ENCODE results near the gene ARID1B. TPM values are rescaled to one million over a fixed set of nuclear protein-coding genes. Genes with fewer than 3 reads are reported as not detected.

The ARID1B gene
- total and polyA plus RNA-seq, 2 experiments from 2014 or later, result 41.9 to 72.7 TPM

GRCh38 chr6:157123234-157123633 lies 346.1 kb downstream of the ARID1B start:
- no peak overlapping the region for H3K4me3 ChIP-seq
- no peak for TF ChIP-seq CTCF (IDR thresholded peaks at IDR 0.05; ENCODE audit: low read depth, low read length)
- H3K36me3 ChIP-seq, result no peaks in the 10 kb centered on the region
- peaks cover 10% of the 10 kb centered on the region for H3K4me1 ChIP-seq (ENCODE audit: low read depth)
- H3K9me3 ChIP-seq (ENCODE audit: low read depth), result no peaks in the 10 kb centered on the region
- H3K27ac ChIP-seq, result no peak overlapping the region
- peak in 1 of 2 donors; percentile 45 for DNase-seq (ENCODE audit: low read depth in 1 of 2, low spot score in 1 of 2)
- no peaks in the 10 kb centered on the region for H3K27me3 ChIP-seq

GRCh38 chr6:157124485-157125254 lies 347.5 kb downstream of the ARID1B start:
- DNase-seq (ENCODE audit: low read depth in 1 of 2, low spot score in 1 of 2), result no peak
- no peak overlapping the region for H3K27ac ChIP-seq

GRCh38 chr6:157125531-157125930 lies 348.4 kb downstream of the ARID1B start:
- H3K4me1 ChIP-seq (ENCODE audit: low read depth), result no peaks in the 10 kb centered on the region

More at GRCh38 chr6:157124485-157125254, 347.5 kb downstream of the ARID1B start:
- no peak for TF ChIP-seq CTCF (IDR thresholded peaks at IDR 0.05; ENCODE audit: low read depth, low read length)
- Histone ChIP-seq H3K9me3 (ENCODE audit: low read depth) (no peaks in the 10 kb centered on the region), H3K4me3 (no peak overlapping the region), H3K27me3 (no peaks in the 10 kb centered on the region), H3K4me1 (ENCODE audit: low read depth) (no peaks in the 10 kb centered on the region), H3K36me3 (no peaks in the 10 kb centered on the region)

GRCh38 chr6:157126183-157127098 lies 349.3 kb downstream of the ARID1B start:
- no peaks in the 10 kb centered on the region for H3K27me3 ChIP-seq
- TF ChIP-seq CTCF (IDR thresholded peaks at IDR 0.05; ENCODE audit: low read depth, low read length), result no peak
- no peaks in the 10 kb centered on the region for H3K4me1 ChIP-seq (ENCODE audit: low read depth)
- H3K9me3 ChIP-seq (ENCODE audit: low read depth), result no peaks in the 10 kb centered on the region
- H3K4me3 ChIP-seq, result no peak overlapping the region
- H3K36me3 ChIP-seq, result no peaks in the 10 kb centered on the region
- peak overlapping the region; percentile 4 for H3K27ac ChIP-seq
- no peak for DNase-seq (ENCODE audit: low read depth in 1 of 2, low spot score in 1 of 2)

More at GRCh38 chr6:157125531-157125930, 348.4 kb downstream of the ARID1B start:
- H3K36me3 ChIP-seq, result no peaks in the 10 kb centered on the region
- no peak overlapping the region for H3K27ac ChIP-seq
- H3K9me3 ChIP-seq (ENCODE audit: low read depth), result no peaks in the 10 kb centered on the region
- TF ChIP-seq CTCF (IDR thresholded peaks at IDR 0.05; ENCODE audit: low read depth, low read length), result no peak
- H3K4me3 ChIP-seq, result no peak overlapping the region
- DNase-seq (ENCODE audit: low read depth in 1 of 2, low spot score in 1 of 2), result no peak
- no peaks in the 10 kb centered on the region for H3K27me3 ChIP-seq

- no peaks in the 10 kb centered on the region for H3K27me3 ChIP-seq
- no peak for TF ChIP-seq CTCF (IDR thresholded peaks at IDR 0.05; ENCODE audit: low read depth, low read length)
- no peak for DNase-seq (ENCODE audit: low read depth in 1 of 2, low spot score in 1 of 2)
- H3K9me3 ChIP-seq (ENCODE audit: low read depth), result no peaks in the 10 kb centered on the region
- no peaks in the 10 kb centered on the region for H3K4me1 ChIP-seq (ENCODE audit: low read depth)
- H3K36me3 ChIP-seq, result no peaks in the 10 kb centered on the region
- no peak overlapping the region for H3K27ac ChIP-seq
- no peak overlapping the region for H3K4me3 ChIP-seq
Observed at GRCh38 chr6:157128235-157128775, 351.1 kb downstream of the ARID1B start.
